SK-N-MC (cell line): ENCODE measurements around the gene MROH7.

ENCODE experiments used
- EZH2 ChIP-seq: fragments of 200-600 bp; sonication (generic); IDR thresholded peaks from one replicate; pipeline ENCODE4 v1.6.1; 2017; ENCODE audit warnings: antibody characterized with exemption
- FOXP2 ChIP-seq: optimal IDR thresholded peaks from 2 replicates; pipeline ENCODE3; 2011; ENCODE audit warnings: mild to moderate bottlenecking, moderate library complexity; ENCODE audit not compliant: insufficient read depth; ENCODE audit errors: extremely low read length, control extremely low read depth
- POLR2AphosphoS5 ChIP-seq: IDR thresholded peaks from 2 replicates; pipeline ENCODE4 v1.6.1; 2012; ENCODE audit warnings: mild to moderate bottlenecking, low read depth, low read length, borderline replicate concordance

DNA sequence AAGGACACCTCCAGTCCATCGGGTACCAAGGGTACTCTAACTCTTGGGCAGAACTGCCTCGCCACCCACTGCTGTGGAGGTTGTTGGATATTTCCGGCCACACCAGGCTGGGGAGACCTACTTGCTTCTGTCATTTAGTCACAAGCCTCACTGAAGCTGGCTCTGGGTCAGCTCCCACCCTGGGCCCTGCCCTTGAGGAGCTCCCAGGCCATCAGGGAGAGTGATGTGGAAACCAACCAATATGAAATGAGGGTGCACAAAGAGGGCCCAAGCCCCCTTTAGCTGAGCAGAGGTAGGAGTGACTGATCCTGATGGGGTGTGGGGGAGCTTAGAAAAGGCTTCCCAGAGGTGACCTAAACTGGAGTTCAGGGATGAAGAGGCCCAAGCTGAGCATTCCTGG lies 103.1 kb downstream of the MROH7 start:
- TF ChIP-seq EZH2 (no peak), POLR2AphosphoS5 (no peak), FOXP2 (no peak)
